ENCODE data around the gene TM9SF4. TPM values are rescaled to one million over a fixed set of nuclear protein-coding genes. Genes with fewer than 3 reads are reported as not detected.
A peak's percentile ranks its signal among the peaks of the same experiment; 100 is the strongest.

The TM9SF4 gene
- total RNA-seq, 4 donors from 2014 or later: 15.9 to 49.0 (median 28.1) TPM

DNA sequence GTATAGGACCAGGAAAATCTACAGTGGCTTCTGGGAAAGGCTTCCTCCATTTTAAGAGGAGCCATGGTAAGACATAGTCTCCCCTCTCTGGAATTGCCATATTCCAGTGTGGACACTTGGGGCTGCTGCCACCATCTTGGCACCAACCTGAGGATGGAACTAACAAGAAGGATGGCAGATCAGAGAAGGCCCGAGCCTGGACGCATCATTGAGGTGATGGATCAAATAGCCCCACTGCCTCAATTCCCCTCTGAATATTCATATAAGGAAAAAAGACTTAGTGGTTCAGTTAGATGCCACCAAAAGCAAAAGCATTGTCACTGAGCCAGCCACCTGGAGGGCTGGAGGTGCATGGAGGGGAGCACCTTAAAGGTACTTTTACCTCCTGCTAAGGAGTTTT is 72.1 kb downstream of the TM9SF4 start:
- Histone ChIP-seq H3K9me3 (no peaks in the 10 kb centered on the region), H3K4me3 (no peak overlapping the region), H3K27me3 (no peaks in the 10 kb centered on the region), H3K27ac (no peak overlapping the region), H3K4me1 (no peaks in the 10 kb centered on the region), H3K36me3 (no peaks in the 10 kb centered on the region)
- DNase-seq: no peak
- TF ChIP-seq, protein P1, sequence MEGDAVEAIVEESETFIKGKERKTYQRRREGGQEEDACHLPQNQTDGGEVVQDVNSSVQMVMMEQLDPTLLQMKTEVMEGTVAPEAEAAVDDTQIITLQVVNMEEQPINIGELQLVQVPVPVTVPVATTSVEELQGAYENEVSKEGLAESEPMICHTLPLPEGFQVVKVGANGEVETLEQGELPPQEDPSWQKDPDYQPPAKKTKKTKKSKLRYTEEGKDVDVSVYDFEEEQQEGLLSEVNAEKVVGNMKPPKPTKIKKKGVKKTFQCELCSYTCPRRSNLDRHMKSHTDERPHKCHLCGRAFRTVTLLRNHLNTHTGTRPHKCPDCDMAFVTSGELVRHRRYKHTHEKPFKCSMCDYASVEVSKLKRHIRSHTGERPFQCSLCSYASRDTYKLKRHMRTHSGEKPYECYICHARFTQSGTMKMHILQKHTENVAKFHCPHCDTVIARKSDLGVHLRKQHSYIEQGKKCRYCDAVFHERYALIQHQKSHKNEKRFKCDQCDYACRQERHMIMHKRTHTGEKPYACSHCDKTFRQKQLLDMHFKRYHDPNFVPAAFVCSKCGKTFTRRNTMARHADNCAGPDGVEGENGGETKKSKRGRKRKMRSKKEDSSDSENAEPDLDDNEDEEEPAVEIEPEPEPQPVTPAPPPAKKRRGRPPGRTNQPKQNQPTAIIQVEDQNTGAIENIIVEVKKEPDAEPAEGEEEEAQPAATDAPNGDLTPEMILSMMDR (IDR thresholded peaks at IDR 0.05): no peak
- no peak for TF ChIP-seq POLR2A (IDR thresholded peaks at IDR 0.05)
- intact Hi-C loops (cut with DNase I; ENCODE audit: low total_unique reads): no loop called here

DNA sequence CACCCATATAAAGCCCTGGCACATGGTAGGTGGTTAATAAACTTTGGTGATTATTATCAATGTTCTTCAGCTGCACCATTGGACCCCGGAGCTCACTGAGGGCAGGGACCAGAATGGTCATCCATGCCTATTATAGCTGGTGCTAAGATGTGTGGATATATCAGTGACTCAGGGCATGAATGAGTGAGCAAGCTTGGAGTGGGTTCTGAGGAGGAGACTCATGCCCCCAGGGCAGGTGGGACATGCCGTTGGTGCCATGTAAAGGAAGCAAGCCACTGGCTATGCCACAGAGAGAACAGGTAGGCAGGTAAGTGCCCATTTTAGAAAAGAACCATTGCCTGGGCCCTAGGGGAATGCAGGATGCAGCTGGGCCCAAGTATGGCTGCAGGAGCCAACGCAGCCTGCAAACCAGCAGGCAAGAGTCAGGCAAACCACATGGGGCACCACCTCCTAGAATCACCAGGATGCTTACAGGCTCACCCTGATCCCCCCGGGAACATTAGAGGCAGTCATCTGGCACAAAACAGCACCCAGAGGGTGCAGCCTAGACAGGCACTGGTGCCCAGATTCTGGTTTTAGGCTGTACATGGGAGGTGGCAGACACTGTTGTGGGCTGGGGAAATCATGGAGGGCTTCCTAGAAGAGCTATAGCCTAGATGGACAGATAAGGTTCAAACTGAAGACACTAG is 74.6 kb downstream of the TM9SF4 start:
- Histone ChIP-seq H3K4me1 (peaks cover 0 to 8% of the 10 kb centered on the region in 2 donors), H3K36me3 (no peaks in the 10 kb centered on the region), H3K27me3 (no peaks in the 10 kb centered on the region), H3K27ac (no peak overlapping the region), H3K4me3 (no peak overlapping the region), H3K9me3 (no peaks in the 10 kb centered on the region)
- TF ChIP-seq, protein P1 (IDR thresholded peaks at IDR 0.05): no peak
- TF ChIP-seq POLR2A (IDR thresholded peaks at IDR 0.05): no peak
- no peak for DNase-seq
- intact Hi-C loops (cut with DNase I; ENCODE audit: low total_unique reads): no loop called here

DNA sequence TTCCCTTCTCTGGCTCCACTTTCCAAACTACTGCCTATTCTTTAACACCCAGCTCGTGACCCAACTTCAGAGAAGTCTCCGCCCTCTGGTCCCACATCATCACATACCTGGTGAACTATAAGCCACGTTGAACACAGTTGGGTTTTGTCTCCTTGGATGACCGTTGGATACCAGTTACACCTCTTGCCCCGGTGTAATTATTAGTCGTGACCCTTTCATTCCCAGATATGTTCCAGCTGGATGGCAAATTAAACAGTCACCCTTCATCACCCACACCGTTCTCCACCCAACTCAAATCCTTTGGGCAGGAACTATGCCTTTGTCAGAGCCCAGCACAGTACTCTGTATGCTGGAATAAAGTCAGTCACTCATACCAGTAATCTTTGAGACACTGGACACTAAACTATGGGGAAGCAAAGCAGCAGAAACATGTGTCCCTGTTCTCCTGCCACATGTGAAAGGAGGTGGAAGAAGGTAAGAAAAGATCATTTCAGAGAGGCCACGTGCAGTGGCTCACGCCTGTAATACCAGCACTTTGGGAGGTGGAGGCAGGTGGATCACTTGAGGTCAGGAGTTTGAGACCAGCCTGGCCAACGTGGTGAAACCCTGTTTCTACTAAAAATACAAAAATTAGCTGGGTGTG is 75.6 kb downstream of the TM9SF4 start:
- no peak for DNase-seq
- no peak for TF ChIP-seq POLR2A (IDR thresholded peaks at IDR 0.05)
- TF ChIP-seq, protein P1 (IDR thresholded peaks at IDR 0.05): no peak
- Histone ChIP-seq H3K4me1 (peaks cover 0 to 11% of the 10 kb centered on the region in 2 donors), H3K36me3 (no peaks in the 10 kb centered on the region), H3K9me3 (no peaks in the 10 kb centered on the region), H3K27ac (no peak overlapping the region), H3K4me3 (no peak overlapping the region), H3K27me3 (no peaks in the 10 kb centered on the region)
- intact Hi-C loops (cut with DNase I; ENCODE audit: low total_unique reads): no loop called here

DNA sequence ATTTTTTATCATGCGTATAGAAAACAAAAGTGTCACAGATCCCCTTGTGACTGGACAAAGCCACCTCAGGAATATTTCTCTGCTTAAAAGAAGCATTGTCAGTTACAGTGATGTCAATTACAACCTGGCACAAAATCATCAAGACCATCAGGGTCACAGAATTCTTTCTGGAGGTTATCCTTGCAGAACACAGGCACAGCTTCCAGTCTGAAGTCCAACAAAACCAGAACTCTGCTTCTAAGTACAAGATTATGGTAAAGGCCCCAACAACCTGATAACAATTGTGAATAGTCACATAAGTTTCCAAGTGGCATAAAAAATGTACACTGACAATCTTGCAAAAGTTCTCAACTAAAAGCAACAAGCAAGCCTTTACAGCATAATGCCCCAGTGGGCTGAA is 77.0 kb downstream of the TM9SF4 start:
- Histone ChIP-seq H3K36me3 (no peaks in the 10 kb centered on the region), H3K4me1 (peaks cover 0 to 11% of the 10 kb centered on the region in 2 donors), H3K27ac (no peak overlapping the region), H3K9me3 (no peaks in the 10 kb centered on the region), H3K4me3 (no peak overlapping the region), H3K27me3 (no peaks in the 10 kb centered on the region)
- intact Hi-C loops (cut with DNase I; ENCODE audit: low total_unique reads): no loop called here
- TF ChIP-seq, protein P1 (IDR thresholded peaks at IDR 0.05): no peak
- TF ChIP-seq POLR2A (IDR thresholded peaks at IDR 0.05): no peak
- DNase-seq: no peak

DNA sequence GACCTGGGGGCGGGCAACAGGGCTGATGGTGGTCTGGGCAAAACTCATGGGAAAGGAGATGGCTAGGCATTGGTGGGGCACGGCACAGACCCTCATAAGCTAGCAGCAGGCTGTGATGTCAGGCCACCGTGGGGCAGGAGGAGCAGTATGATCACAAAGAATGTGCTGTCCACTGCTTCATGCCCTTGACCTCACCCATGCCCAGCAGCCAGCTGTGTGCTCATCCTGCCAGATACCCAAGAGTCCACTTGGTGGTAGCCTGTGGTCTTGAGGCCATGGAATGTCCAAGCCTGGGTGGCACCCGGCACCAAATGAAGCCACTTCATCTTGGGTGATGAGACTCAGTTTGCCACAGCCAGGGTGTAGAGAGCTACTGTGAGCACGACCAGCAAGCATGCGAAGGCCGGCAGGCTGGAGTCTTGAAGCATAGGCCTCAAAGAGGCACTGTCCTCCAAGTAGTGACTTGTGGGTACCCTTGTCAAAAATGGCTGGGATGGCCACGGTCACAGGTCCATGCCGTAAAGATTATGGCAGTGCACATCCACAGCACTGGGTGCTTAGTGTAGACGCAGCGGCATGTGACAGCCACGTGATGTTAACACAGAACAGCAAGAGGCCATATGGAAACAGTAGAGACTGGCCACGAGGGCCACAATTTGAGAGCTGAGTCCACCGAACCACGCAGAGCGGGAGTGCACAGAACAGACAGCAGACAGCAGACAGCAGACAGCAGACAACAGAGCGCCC is 79.0 kb downstream of the TM9SF4 start:
- no peak for DNase-seq
- peak overlapping the region in 1 of 2 donors; percentile 92 for H3K27ac ChIP-seq
- H3K27me3 ChIP-seq: no peaks in the 10 kb centered on the region
- no peaks in the 10 kb centered on the region for H3K9me3 ChIP-seq
- intact Hi-C loops (cut with DNase I; ENCODE audit: low total_unique reads): no loop called here
- H3K4me3 ChIP-seq: no peak overlapping the region
- peaks cover 0 to 11% of the 10 kb centered on the region in 2 donors for H3K4me1 ChIP-seq
- TF ChIP-seq, protein P1 (IDR thresholded peaks at IDR 0.05): no peak
- TF ChIP-seq POLR2A (IDR thresholded peaks at IDR 0.05): no peak
- H3K36me3 ChIP-seq: no peaks in the 10 kb centered on the region

All from uterus (tissue), 4 donors.